ENCODE results near the gene BMP7.

Gene BMP7

GRCh38 chr20:57266291-57267157, at the start of gene BMP7:
Gene BMP7, minus strand, starts transcription at chr20:57266641. Its CDS starts 519 bp downstream, at chr20:57266122.
- no peak for DNase-seq (ENCODE audit: low read depth)

- DNase-seq (ENCODE audit: low read depth), result no peak
Observed at GRCh38 chr20:57315976-57316480, 49.6 kb upstream of the BMP7 start.

GRCh38 chr20:57315083-57315975, 48.9 kb upstream of the BMP7 start:
- DNase-seq (ENCODE audit: low read depth), result no peak

GRCh38 chr20:57313951-57314350, 47.5 kb upstream of the BMP7 start:
- no peak for DNase-seq (ENCODE audit: low read depth)

GRCh38 chr20:57313230-57313629, 46.8 kb upstream of the BMP7 start:
- DNase-seq (ENCODE audit: low read depth), result no peak

GRCh38 chr20:57312138-57312537, 45.7 kb upstream of the BMP7 start:
- no peak for DNase-seq (ENCODE audit: low read depth)

- DNase-seq (ENCODE audit: low read depth), result no peak
Observed at GRCh38 chr20:57310821-57311514, 44.5 kb upstream of the BMP7 start.

- no peak for DNase-seq (ENCODE audit: low read depth)
Observed at GRCh38 chr20:57309544-57310115, 43.2 kb upstream of the BMP7 start.

- DNase-seq (ENCODE audit: low read depth), result no peak
Observed at GRCh38 chr20:57308451-57309271, 42.2 kb upstream of the BMP7 start.

- DNase-seq (ENCODE audit: low read depth), result no peak
Observed at GRCh38 chr20:57306747-57307146, 40.3 kb upstream of the BMP7 start.

GRCh38 chr20:57301026-57301425, 34.6 kb upstream of the BMP7 start:
- DNase-seq (ENCODE audit: low read depth), result no peak

GRCh38 chr20:57298457-57298856, 32.0 kb upstream of the BMP7 start:
- no peak for DNase-seq (ENCODE audit: low read depth)

GRCh38 chr20:57294550-57294949, 28.1 kb upstream of the BMP7 start:
- no peak for DNase-seq (ENCODE audit: low read depth)

GRCh38 chr20:57293995-57294394, 27.6 kb upstream of the BMP7 start:
- DNase-seq (ENCODE audit: low read depth), result no peak

- DNase-seq (ENCODE audit: low read depth), result no peak
Observed at GRCh38 chr20:57292611-57293010, 26.2 kb upstream of the BMP7 start.

GRCh38 chr20:57291694-57292093, 25.3 kb upstream of the BMP7 start:
- DNase-seq (ENCODE audit: low read depth), result no peak

GRCh38 chr20:57291003-57291402, 24.6 kb upstream of the BMP7 start:
- DNase-seq (ENCODE audit: low read depth), result no peak

GRCh38 chr20:57290178-57290484, 23.7 kb upstream of the BMP7 start:
- no peak for DNase-seq (ENCODE audit: low read depth)

- no peak for DNase-seq (ENCODE audit: low read depth)
Observed at GRCh38 chr20:57289391-57290177, 23.1 kb upstream of the BMP7 start.

GRCh38 chr20:57288651-57289277, 22.3 kb upstream of the BMP7 start:
- peak; percentile 12 for DNase-seq (ENCODE audit: low read depth)
